NCI-H2107 treated with DMSO at 0.1 percent for 48 hours (cell line): ENCODE data around the gene MYRF.

Experiments used
- DNase-seq: peaks from one replicate; lab custom pipeline; 2025; ENCODE audit not compliant: unreplicated experiment; lab: John Stamatoyannopoulos, UW

The MYRF gene

GRCh38 chr11:61718621-61719302, 33.7 kb upstream of the MYRF start:
- no peak for DNase-seq

- DNase-seq: no peak
Measured at GRCh38 chr11:61719978-61720377, 32.5 kb upstream of the MYRF start.

DNA sequence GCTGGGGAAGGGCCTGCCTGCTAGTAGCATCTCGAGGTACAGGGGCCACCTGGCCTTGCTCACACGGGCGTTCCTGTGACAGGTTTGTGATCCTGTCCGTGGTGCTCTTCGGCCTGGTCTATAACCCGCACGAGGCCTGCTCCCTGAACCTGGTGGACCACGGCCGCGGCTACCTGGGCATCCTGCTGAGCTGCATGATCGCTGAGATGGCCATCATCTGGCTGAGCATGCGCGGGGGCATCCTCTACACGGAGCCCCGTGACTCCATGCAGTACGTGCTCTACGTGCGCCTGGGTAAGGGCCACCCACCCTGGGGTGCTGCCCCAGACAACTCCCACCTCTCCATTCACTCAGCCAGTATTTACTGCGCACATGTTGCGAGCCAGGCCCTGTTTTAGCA, 31.8 kb upstream of the MYRF start:
- DNase-seq: no peak

DNA sequence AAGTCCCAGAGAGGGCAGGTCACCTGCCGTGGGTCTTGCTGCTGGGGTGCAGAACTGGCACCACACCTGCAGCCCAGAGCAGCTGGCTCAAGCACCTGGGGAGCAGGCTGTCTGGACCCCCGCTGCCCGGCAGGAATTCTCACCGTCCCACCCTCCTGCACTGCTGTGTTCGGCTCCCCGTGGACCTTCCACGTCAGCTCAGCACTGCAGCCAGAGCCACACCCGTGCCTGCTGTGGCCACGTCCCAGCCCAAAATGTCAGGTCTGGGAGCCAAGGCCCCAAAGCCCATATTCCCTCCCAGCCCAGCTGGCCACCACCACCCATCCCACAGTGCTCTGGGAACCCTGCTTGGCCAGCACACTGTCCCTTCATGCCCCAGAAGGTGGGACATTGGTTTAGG, 28.0 kb upstream of the MYRF start:
- no peak for DNase-seq

- no peak for DNase-seq
Measured at GRCh38 chr11:61725781-61726231, 26.6 kb upstream of the MYRF start.

- no peak for DNase-seq
Measured at GRCh38 chr11:61726775-61727174, 25.7 kb upstream of the MYRF start.

GRCh38 chr11:61727401-61727811, 25.0 kb upstream of the MYRF start:
- no peak for DNase-seq

GRCh38 chr11:61728066-61728939, 24.1 kb upstream of the MYRF start:
- DNase-seq: no peak

GRCh38 chr11:61728940-61729219, 23.6 kb upstream of the MYRF start:
- DNase-seq: no peak

DNA sequence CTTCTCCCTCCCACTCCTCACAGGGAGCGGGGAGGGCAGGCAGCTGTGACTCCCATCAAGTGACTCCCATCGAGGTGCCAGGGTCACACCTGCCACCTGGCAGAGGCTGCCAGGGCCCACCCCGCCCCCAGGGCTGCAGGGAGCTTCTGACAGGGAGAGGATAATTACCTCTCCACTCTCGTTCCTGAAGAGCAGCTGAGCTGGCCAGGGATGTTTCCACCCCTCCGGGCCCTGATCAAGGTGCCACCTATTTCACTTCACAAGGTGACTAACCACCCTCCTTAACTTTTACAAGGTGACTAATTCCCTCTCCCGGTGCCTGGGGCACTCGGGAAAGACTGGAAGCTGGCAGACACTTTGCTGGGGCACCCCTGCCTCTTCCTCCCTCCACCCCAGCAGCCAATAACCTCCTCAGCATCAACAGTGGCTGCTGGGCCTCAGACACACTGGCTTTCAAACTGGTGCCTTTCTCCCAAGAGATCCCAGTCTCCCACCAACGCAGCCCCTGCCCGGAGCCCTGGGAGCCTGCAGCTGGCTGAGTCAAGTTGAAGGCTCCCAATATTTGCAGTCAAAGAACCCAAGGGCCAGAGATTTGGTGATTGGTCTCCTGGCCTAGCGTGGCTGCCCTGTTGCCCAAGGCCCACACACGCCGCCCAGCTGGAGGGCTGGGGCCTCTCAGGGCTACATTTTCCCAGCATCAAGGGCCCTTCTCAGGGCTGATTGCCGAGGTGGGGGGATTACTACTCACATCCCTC, 22.0 kb upstream of the MYRF start:
- DNase-seq: peak; percentile 94

DNA sequence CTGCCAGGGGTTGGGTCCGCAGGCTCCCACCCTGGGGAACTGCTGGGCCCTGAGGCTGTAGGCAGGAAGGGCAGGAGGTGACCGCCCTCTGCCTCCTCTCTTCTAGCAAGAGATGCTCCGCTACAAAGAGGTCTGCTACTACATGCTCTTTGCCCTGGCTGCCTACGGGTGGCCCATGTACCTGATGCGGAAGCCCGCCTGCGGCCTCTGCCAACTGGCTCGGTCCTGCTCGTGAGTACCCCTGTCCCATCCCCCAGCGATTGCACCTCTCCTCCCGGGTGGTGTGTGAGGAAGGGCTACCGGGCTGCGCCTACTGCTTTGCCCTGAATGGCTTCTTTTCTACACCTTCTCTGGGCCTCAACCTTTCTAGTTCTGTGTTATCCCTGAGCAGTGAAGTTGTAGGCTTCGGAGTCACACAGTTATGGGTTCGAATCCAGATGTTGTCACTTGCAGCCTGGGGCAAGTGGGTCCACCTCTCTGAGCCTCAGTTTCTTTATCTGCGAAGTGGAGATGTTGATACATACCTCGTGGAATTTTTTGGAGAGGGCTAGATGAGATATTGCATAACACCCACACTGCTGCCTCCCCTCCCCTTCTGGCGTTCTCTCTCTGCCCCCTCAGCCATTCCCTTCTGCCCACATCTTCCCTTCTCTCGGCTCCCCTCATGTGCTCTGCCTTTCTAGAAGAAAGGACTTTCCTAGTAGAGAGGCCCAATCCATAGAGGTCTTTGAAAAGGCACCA, 21.1 kb upstream of the MYRF start:
- no peak for DNase-seq

GRCh38 chr11:61731952-61732675, 20.3 kb upstream of the MYRF start:
- no peak for DNase-seq

DNA sequence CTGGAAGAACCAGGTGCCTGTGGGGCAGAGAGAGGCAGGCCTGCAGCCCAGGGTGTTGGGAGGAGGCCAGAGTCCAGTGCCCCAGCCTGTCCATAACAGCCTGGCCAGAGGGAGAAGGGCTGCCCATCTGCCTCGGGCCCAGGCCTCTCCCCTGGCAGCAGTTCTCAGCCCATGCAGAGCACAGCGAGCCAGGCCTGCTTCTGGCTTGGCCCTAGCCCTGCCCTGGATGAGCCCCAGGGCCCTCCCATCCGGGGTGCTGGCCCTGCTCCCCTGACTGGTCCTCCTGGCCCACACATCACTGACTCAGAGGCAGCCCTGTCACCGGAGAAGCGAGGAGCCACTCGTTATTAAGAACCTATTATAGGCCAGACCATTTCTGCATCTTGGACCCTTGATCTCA, 19.7 kb upstream of the MYRF start:
- no peak for DNase-seq

- DNase-seq: peak; percentile 21
Measured at GRCh38 chr11:61733120-61733978, 19.1 kb upstream of the MYRF start.

DNA sequence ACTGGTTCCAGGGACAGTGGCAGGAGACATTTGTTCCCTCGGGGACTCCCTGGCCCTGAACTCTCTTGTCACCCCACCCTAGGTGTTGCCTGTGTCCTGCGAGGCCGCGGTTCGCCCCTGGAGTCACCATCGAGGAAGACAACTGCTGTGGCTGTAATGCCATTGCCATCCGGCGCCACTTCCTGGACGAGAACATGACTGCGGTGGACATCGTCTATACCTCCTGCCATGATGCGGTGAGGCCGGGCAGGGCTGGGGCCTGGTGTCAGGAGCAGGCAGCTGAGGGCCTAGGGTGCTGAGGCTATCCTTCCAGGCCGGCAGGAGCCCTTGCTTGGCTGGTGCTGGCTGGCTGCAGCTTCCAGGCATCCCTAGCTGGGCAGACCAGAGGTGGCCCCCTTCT, 17.7 kb upstream of the MYRF start:
- no peak for DNase-seq

- DNase-seq: no peak
Measured at GRCh38 chr11:61735391-61735790, 17.0 kb upstream of the MYRF start.

- no peak for DNase-seq
Measured at GRCh38 chr11:61736310-61736709, 16.1 kb upstream of the MYRF start.

DNA sequence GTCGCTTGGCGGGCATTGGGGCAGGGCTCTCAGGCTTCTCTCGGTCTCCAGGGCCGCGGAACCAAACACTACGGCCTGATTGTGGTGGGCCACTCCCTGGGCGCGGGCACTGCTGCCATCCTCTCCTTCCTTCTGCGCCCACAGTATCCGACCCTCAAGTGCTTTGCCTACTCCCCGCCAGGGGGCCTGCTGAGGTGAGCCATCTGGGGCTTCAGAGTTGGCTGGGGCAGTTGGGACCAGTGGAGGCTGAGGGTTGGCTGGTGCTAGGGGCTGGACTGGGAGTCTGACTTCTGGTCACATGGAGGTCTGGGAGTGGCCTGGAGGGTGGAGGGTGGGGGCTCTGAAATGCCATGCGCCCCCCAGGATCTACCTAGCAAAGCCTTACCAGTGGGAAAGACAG, 15.3 kb upstream of the MYRF start:
- no peak for DNase-seq

- no peak for DNase-seq
Measured at GRCh38 chr11:61737636-61738386, 14.6 kb upstream of the MYRF start.
